Measurements from ENCODE around the gene KCNAB1.
A peak's percentile ranks its signal among the peaks of the same experiment; 100 is the strongest.

DNA sequence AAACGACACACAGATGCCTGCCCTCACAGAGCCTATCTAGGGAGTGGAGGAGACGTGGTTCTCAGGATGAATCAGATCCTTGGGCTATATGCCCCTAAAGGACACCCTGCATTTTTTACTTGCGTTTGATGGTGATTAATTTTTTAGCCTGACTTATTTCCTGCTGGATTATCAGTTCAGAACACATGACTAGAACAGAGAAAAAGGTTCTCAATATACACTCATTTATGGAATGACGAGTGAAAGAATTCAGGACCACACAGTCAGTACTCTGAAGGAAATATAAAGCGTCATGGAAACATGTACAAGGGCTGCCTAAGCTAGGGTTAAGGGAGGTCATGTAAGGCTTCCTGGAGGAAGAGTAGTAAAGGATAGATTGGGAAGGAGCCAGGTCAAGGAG lies 312.8 kb downstream of the KCNAB1 start:
- TF ChIP-seq, protein P1, sequence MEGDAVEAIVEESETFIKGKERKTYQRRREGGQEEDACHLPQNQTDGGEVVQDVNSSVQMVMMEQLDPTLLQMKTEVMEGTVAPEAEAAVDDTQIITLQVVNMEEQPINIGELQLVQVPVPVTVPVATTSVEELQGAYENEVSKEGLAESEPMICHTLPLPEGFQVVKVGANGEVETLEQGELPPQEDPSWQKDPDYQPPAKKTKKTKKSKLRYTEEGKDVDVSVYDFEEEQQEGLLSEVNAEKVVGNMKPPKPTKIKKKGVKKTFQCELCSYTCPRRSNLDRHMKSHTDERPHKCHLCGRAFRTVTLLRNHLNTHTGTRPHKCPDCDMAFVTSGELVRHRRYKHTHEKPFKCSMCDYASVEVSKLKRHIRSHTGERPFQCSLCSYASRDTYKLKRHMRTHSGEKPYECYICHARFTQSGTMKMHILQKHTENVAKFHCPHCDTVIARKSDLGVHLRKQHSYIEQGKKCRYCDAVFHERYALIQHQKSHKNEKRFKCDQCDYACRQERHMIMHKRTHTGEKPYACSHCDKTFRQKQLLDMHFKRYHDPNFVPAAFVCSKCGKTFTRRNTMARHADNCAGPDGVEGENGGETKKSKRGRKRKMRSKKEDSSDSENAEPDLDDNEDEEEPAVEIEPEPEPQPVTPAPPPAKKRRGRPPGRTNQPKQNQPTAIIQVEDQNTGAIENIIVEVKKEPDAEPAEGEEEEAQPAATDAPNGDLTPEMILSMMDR (IDR thresholded peaks at IDR 0.05; ENCODE audit: low read depth, low read length, missing input control), result no peak
- TF ChIP-seq ATF3 (IDR thresholded peaks at IDR 0.05) (no peak), RXRA (IDR thresholded peaks at IDR 0.05) (peak in 1 of 2 donors; percentile 16)

Measured in liver (tissue), 3 donors.